ENCODE data around the gene MX2. TPM values are rescaled to one million over a fixed set of nuclear protein-coding genes. Genes with fewer than 3 reads are reported as not detected.

MX2 gene
- total and polyA plus RNA-seq, 9 of the 15 experiments (the other 6 are each of a cell fraction or from before 2014, with no cell fraction given) = 0.10 to 0.95 (median 0.47) TPM; not detected in 1

GRCh38 chr21:41425954-41426675 lies 64.3 kb downstream of the MX2 start, which contains the start of gene MX1 (continued):
- TF ChIP-seq OTX1 (CRISPR knock-in tag; IDR thresholded peaks at IDR 0.05) (no peak), CREBBP (IDR thresholded peaks at IDR 0.05; ENCODE audit: low read depth, low read length) (no peak)

DNA sequence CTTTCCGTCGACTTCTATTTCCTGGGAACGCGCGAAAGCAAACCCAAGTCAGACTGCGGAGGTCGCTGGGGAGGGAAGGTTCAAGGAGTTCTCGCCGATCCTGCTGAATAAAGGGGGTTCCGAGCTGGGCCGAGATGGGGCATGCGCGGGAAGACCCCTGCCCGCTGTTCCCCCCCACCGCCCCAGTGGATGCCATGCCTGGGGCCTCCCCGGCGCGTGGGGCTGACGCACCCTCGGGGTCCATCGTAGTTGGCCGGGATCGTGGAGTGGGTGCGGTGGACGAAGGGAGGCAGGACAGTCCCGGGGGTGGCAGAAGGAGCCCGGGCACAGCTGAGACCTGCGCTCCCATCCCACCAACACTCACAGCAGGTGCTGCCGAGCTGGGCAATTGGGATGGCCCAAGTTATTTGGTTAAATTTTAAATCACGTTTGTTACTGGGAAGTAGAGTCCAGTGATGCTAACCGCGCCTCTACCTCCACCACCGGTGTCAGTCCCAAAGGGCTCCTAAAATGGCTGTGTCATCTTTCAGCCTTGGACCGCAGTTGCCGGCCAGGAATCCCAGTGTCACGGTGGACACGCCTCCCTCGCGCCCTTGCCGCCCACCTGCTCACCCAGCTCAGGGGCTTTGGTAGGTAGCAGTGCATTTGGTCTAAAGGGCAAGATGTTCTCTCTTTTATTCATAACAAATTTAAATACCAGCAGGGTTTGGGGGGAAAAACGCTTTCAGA lies 65.0 kb downstream of the MX2 start:
- CTCF ChIA-PET (ENCODE audit: low intra/inter-chr PET ratio) = no interaction called here
- in situ Hi-C loops (cut with MboI) (no loop called here), intact Hi-C loops (cut with micrococcal nuclease) (no loop called here)
- FAIRE-seq (no peak), DNase-seq (ENCODE audit: extremely low read depth in 1 of 4, low spot score in 3 of 4) (no peak), ATAC-seq (peak; percentile 43; the same call in 1 of the 3 replicates)
- H2AFZ ChIP-seq (ENCODE audit: low read depth, low read length) = no peak overlapping the region
- H3K4me1 ChIP-seq (replicated peaks in 1 of 2; ENCODE audit: control insufficient read depth in 2 of 2, insufficient read depth in 2 of 2, low read length in 2 of 2) = peaks cover 0 to 5% of the 10 kb centered on the region in 2 experiments; a peak in 2 of 5 replicates
- no peak overlapping the region for H3K9ac ChIP-seq (ENCODE audit: insufficient read depth in 1 of 2, low read depth in 2 of 2, low read length in 2 of 2)
- H3K9me3 ChIP-seq (replicated peaks; ENCODE audit: control insufficient read depth, insufficient read depth, low read depth, low read length) = no peaks in the 10 kb centered on the region
- no peak overlapping the region for H3K27ac ChIP-seq (ENCODE audit: extremely low read depth, low read depth, low read length)
- H4K20me1 ChIP-seq (replicated peaks; ENCODE audit: control insufficient read depth, insufficient read depth, low read length) = no peaks in the 10 kb centered on the region
- no peaks in the 10 kb centered on the region for H3K9me1 ChIP-seq (ENCODE audit: control insufficient read depth, insufficient read depth, low read length)
- no peaks in the 10 kb centered on the region for H3K36me3 ChIP-seq (ENCODE audit: control insufficient read depth, insufficient read depth, low read length)
- BruUV-seq (replicated peaks) = no TSS peak
- no peaks in the 10 kb centered on the region for H3K79me2 ChIP-seq (ENCODE audit: control insufficient read depth, insufficient read depth, low read length)
- TF ChIP-seq MEF2D (tag; conservative IDR thresholded peaks at IDR 0.05; ENCODE audit: low read depth) (no peak), NCOA6 (IDR thresholded peaks at IDR 0.05) (no peak), RBM14 (IDR thresholded peaks at IDR 0.05; ENCODE audit: borderline replicate concordance, insufficient read depth, low read depth, low read length) (no peak), ZNF133 (CRISPR knock-in tag; IDR thresholded peaks at IDR 0.05) (no peak), NFE2 (IDR thresholded peaks at IDR 0.05; ENCODE audit: low read depth) (0 out of 2 replicates have a peak, but pooled peaks have one; percentile 13), MAFG (tag; conservative IDR thresholded peaks at IDR 0.05) (peak; percentile 38), SMAD4 (CRISPR knock-in tag; conservative IDR thresholded peaks at IDR 0.05) (no peak), MAX (CRISPR knock-in tag; IDR thresholded peaks at IDR 0.05) (no peak), ZNF347 (CRISPR knock-in tag; IDR thresholded peaks at IDR 0.05; ENCODE audit: low read depth) (no peak), BCLAF1 (IDR thresholded peaks at IDR 0.05; ENCODE audit: borderline replicate concordance in 1 of 2, control insufficient read depth in 1 of 2, low read depth in 2 of 2, low read length in 1 of 2) (no peak), HDAC1 (IDR thresholded peaks at IDR 0.05) (no peak), CHD2 (IDR thresholded peaks at IDR 0.05; ENCODE audit: low read depth, low read length) (no peak), TFAM (CRISPR knock-in tag; conservative IDR thresholded peaks at IDR 0.05) (no peak), NR3C1 (CRISPR knock-in tag; IDR thresholded peaks at IDR 0.05) (no peak)
- TF ChIP-seq, protein P1, sequence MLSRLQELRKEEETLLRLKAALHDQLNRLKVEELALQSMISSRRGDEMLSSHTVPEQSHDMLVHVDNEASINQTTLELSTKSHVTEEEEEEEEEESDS (CRISPR knock-in tag; IDR thresholded peaks at IDR 0.05) = no peak
- POLR2A ChIA-PET = no interaction called here
- 5% methylated on average over 31 of the region's 41 CpGs for WGBS (ENCODE audit: insufficient coverage, low coverage, missing lambda C conversion rate)
- no peak overlapping the region for H3K4me2 ChIP-seq (ENCODE audit: insufficient read depth, low read length)
- no peak overlapping the region for H3K4me3 ChIP-seq
- peaks cover 22 to 51% of the 10 kb centered on the region in 2 experiments; a peak in 4 of 5 replicates for H3K27me3 ChIP-seq (ENCODE audit: control insufficient read depth in 2 of 2, insufficient read depth in 2 of 2, low read length in 2 of 2)

All from K562 (cell line).